Liver (tissue), 9 donors: ENCODE data around the gene ITCH. TPM values are rescaled to one million over a fixed set of nuclear protein-coding genes. Genes with fewer than 3 reads are reported as not detected.

Source experiments
- DNase-seq: peaks from one replicate; pipeline ENCODE4 v3.0.0-alpha.2; 2017; ENCODE audit warnings: low spot score
- H3K27ac ChIP-seq, 2 donors: one replicate each; pipeline ENCODE4 v1.7.0; 2013; ENCODE audit warnings: inconsistent platforms in 2 of 2, low read length in 2 of 2, control low read depth in 1 of 2, low read depth in 1 of 2, mild to moderate bottlenecking in 1 of 2
- H3K27me3 ChIP-seq, 4 donors: one replicate each; pipeline versions ENCODE4 v1.6.1 to v1.7.0; 2013; ENCODE audit warnings: low read length in 3 of 4, inconsistent platforms in 1 of 4, mild to moderate bottlenecking in 1 of 4, moderate library complexity in 1 of 4; ENCODE audit not compliant: control insufficient read depth in 4 of 4, insufficient read depth in 4 of 4
- H3K36me3 ChIP-seq, 4 donors: one replicate each; pipeline versions ENCODE4 v1.6.1 to v1.7.0; 2013; ENCODE audit warnings: low read length in 3 of 4, mild to moderate bottlenecking in 3 of 4, low read depth in 1 of 4, moderate library complexity in 1 of 4; ENCODE audit not compliant: control insufficient read depth in 4 of 4, insufficient read depth in 3 of 4
- H3K4me1 ChIP-seq, 4 donors: one replicate each; pipeline versions ENCODE4 v1.6.1 to v1.7.0; 2013; ENCODE audit warnings: low read length in 3 of 4, mild to moderate bottlenecking in 3 of 4, moderate library complexity in 1 of 4; ENCODE audit not compliant: control insufficient read depth in 4 of 4, insufficient read depth in 4 of 4
- H3K4me3 ChIP-seq, 3 donors: one replicate each; pipeline versions ENCODE4 v1.6.1 to v1.7.0; 2013; ENCODE audit warnings: low read length in 3 of 3, control low read depth in 1 of 3, low read depth in 1 of 3, mild to moderate bottlenecking in 1 of 3
- H3K9ac ChIP-seq, 2 donors: one replicate each; pipeline ENCODE4 v1.7.0; 2013; ENCODE audit warnings: low read length in 2 of 2, mild to moderate bottlenecking in 2 of 2, moderate library complexity in 2 of 2, control low read depth in 1 of 2, low read depth in 1 of 2
- H3K9me3 ChIP-seq, 4 donors: one replicate each; pipeline versions ENCODE4 v1.6.1 to v1.7.0; 2013; ENCODE audit warnings: low read length in 3 of 4; ENCODE audit not compliant: control insufficient read depth in 4 of 4
- EGR1 ChIP-seq, 2 donors: IDR thresholded peaks; 2 replicates each; pipeline ENCODE4 v1.6.1; 2016 to 2018; ENCODE audit warnings: antibody characterized with exemption in 2 of 2, low read depth in 2 of 2
- GABPA ChIP-seq, 2 donors: IDR thresholded peaks in 1 of 2; conservative IDR thresholded peaks in 1 of 2; 2 replicates each; pipeline ENCODE4 v1.6.1; 2016; ENCODE audit warnings: antibody characterized with exemption in 2 of 2, mild to moderate bottlenecking in 1 of 2, moderate library complexity in 1 of 2
- HNF4A ChIP-seq, 2 donors: conservative IDR thresholded peaks; 2 replicates each; pipeline ENCODE4 v1.6.1; 2016; ENCODE audit warnings: antibody characterized with exemption in 2 of 2, mild to moderate bottlenecking in 2 of 2
- HNF4G ChIP-seq: IDR thresholded peaks from 2 replicates; pipeline ENCODE4 v1.6.1; 2016; ENCODE audit warnings: antibody characterized with exemption
- JUND ChIP-seq, 2 donors: IDR thresholded peaks; 2 replicates each; pipeline ENCODE4 v1.6.1; 2016; ENCODE audit warnings: antibody characterized with exemption in 2 of 2
- NR2F2 ChIP-seq: IDR thresholded peaks from 2 replicates; pipeline ENCODE4 v1.6.1; 2016; ENCODE audit warnings: antibody characterized with exemption
- RAD21 ChIP-seq, 2 donors: IDR thresholded peaks; 2 replicates each; pipeline ENCODE4 v1.6.1; 2016; ENCODE audit warnings: antibody characterized with exemption in 2 of 2, mild to moderate bottlenecking in 2 of 2
- RXRA ChIP-seq, 2 donors: IDR thresholded peaks; 2 replicates each; pipeline ENCODE4 v1.6.1; 2017 to 2018; ENCODE audit warnings: antibody characterized with exemption in 2 of 2, mild to moderate bottlenecking in 1 of 2
- SP1 ChIP-seq: IDR thresholded peaks from 2 replicates; pipeline ENCODE4 v1.6.1; 2018; ENCODE audit warnings: antibody characterized with exemption, mild to moderate bottlenecking
- YY1 ChIP-seq: IDR thresholded peaks from 2 replicates; pipeline ENCODE4 v1.6.1; 2016; ENCODE audit warnings: antibody characterized with exemption, mild to moderate bottlenecking
- WGBS: extraction: QIAGEN DNeasy Blood & Tissue Kit; methylation state at CpG from one replicate; pipeline ENCODE4 v1.1.7; 2013; 5-methylcytosine and 5-hydroxymethylcytosine counted together
- polyA plus RNA-seq, 2 donors: library from polyadenylated mRNA; stranded (reverse) in 1 of 2; unstranded in 1 of 2; fragments of 200-250 nt in 1 of 2; fragments of >200 nt in 1 of 2; fragmentation: Nextera tagmentation in 1 of 2; extraction: Ambion mirVana in 1 of 2; gene quantifications; one replicate each; pipeline versions ENCODE4 v1.2.1 to v1.2.3, GENCODE V29; 2013 to 2015
- total RNA-seq, 2 donors: library from RNA; depleted of rRNA; stranded (reverse); fragments of >200 nt; gene quantifications; one replicate each; pipeline ENCODE4 v1.2.3, GENCODE V29; 2014
- TF ChIP-seq, protein P1 (sequence below): IDR thresholded peaks from 2 replicates; pipeline ENCODE4 v1.6.1; 2016; ENCODE audit warnings: antibody characterized with exemption
- TF ChIP-seq, protein P2 (sequence below): IDR thresholded peaks from 2 replicates; pipeline ENCODE4 v1.6.1; 2016; ENCODE audit warnings: antibody characterized with exemption, mild to moderate bottlenecking
- TF ChIP-seq, protein P3 (sequence below): fragments of 150-350 bp; IDR thresholded peaks from 2 replicates; pipeline ENCODE4 v1.5.1; 2017; ENCODE audit warnings: improper control_type of control experiment, low read depth, low read length; ENCODE audit not compliant: missing input control
- donor health status: healthy.
- donor health status: healthy.
- donor health status: healthy.
- donor health status: healthy.
- donor health status: healthy.

Gene ITCH
- total and polyA plus RNA-seq, 4 donors, result 14.3 to 85.3 (median 25.8) TPM

DNA sequence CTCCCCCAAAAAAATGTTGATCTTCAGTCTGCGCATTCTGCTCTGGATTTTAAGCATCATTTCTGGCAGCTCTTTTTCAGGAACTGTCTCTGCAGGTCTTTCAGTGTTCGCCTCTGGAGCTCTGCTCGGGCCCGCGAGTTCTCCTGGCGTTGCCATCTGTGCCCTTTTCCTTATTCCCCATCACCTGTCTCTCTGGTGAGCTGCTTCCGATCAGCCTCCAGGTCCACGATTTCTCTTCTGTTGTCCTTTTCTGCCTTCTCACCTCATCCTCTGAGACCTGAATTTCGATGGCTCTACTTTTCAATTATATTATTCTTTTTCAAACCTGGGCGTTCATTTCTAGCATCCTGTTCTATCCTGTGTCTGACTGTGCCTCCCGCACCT, 194.9 kb downstream of the ITCH start:
- Histone ChIP-seq H3K4me3 (peak overlapping the region; percentile 40 to 76 (median 59)), H3K27ac (peak overlapping the region; percentile 81 to 90), H3K9ac (peak overlapping the region; percentile 77 to 89), H3K9me3 (no peaks in the 10 kb centered on the region), H3K27me3 (no peaks in the 10 kb centered on the region), H3K4me1 (peaks cover 8 to 17% (median 12%) of the 10 kb centered on the region in 4 donors), H3K36me3 (no peaks in the 10 kb centered on the region)
- TF ChIP-seq, protein P1, sequence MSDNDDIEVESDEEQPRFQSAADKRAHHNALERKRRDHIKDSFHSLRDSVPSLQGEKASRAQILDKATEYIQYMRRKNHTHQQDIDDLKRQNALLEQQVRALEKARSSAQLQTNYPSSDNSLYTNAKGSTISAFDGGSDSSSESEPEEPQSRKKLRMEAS, result no peak
- no peak for TF ChIP-seq GABPA (IDR thresholded peaks at IDR 0.05 in 1 of 2, conservative IDR thresholded peaks at IDR 0.05 in 1 of 2)
- TF ChIP-seq NR2F2, result no peak
- TF ChIP-seq YY1, result no peak
- TF ChIP-seq RAD21 (IDR thresholded peaks at IDR 0.05), result no peak
- TF ChIP-seq, protein P2, sequence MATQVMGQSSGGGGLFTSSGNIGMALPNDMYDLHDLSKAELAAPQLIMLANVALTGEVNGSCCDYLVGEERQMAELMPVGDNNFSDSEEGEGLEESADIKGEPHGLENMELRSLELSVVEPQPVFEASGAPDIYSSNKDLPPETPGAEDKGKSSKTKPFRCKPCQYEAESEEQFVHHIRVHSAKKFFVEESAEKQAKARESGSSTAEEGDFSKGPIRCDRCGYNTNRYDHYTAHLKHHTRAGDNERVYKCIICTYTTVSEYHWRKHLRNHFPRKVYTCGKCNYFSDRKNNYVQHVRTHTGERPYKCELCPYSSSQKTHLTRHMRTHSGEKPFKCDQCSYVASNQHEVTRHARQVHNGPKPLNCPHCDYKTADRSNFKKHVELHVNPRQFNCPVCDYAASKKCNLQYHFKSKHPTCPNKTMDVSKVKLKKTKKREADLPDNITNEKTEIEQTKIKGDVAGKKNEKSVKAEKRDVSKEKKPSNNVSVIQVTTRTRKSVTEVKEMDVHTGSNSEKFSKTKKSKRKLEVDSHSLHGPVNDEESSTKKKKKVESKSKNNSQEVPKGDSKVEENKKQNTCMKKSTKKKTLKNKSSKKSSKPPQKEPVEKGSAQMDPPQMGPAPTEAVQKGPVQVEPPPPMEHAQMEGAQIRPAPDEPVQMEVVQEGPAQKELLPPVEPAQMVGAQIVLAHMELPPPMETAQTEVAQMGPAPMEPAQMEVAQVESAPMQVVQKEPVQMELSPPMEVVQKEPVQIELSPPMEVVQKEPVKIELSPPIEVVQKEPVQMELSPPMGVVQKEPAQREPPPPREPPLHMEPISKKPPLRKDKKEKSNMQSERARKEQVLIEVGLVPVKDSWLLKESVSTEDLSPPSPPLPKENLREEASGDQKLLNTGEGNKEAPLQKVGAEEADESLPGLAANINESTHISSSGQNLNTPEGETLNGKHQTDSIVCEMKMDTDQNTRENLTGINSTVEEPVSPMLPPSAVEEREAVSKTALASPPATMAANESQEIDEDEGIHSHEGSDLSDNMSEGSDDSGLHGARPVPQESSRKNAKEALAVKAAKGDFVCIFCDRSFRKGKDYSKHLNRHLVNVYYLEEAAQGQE, result no peak
- no peak for TF ChIP-seq HNF4A (conservative IDR thresholded peaks at IDR 0.05)
- TF ChIP-seq EGR1 (IDR thresholded peaks at IDR 0.05; ENCODE audit: low read depth in 2 of 2), result no peak
- TF ChIP-seq RXRA (IDR thresholded peaks at IDR 0.05), result no peak
- no peak for TF ChIP-seq JUND (IDR thresholded peaks at IDR 0.05)
- TF ChIP-seq HNF4G, result no peak
- TF ChIP-seq, protein P3, sequence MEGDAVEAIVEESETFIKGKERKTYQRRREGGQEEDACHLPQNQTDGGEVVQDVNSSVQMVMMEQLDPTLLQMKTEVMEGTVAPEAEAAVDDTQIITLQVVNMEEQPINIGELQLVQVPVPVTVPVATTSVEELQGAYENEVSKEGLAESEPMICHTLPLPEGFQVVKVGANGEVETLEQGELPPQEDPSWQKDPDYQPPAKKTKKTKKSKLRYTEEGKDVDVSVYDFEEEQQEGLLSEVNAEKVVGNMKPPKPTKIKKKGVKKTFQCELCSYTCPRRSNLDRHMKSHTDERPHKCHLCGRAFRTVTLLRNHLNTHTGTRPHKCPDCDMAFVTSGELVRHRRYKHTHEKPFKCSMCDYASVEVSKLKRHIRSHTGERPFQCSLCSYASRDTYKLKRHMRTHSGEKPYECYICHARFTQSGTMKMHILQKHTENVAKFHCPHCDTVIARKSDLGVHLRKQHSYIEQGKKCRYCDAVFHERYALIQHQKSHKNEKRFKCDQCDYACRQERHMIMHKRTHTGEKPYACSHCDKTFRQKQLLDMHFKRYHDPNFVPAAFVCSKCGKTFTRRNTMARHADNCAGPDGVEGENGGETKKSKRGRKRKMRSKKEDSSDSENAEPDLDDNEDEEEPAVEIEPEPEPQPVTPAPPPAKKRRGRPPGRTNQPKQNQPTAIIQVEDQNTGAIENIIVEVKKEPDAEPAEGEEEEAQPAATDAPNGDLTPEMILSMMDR, result no peak
- no peak for DNase-seq
- 45% methylated on average over 11 of the region's 11 CpGs for WGBS

DNA sequence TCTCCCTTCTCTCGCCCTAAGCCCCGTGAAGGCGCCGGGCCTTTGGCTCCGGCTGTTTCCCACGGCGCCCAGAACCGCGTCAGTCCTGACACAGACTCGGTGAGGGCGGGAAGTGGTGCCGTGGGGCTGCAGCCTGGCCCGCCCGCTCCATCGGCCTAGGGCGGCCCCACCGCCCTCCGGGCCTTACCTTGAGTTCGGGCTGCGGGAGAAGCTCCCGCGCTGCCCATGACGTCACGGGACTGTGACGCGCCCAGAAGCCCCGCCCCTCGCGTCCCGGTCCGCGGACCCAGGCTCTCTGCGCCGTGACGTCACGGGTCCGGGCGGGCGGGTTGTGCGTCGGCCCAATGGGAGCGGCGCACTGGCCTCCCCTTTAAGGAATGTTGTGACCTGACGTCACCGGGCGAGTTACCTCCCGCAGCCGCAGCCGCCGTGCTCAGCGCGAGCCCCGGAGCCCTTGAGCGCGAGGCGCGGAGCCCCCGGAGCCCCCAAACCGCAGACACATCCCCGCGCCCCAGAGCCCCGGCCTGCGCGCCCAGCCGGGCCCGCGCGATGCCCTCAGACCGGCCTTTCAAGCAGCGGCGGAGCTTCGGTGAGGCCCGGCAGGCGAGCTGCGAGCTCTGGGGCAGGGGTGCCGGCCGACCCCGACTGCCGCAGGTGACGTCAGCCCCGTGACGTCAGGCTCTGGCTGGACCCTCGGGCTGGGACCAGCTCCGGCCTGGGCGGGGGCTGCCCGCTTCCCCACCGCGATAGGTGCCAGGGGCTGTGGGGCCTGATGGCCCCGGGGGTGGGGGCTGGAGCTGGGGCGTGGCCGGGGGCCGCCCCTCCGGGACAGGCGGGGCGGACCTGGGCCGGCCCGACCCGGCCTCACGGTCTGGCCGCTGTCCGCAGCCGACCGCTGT, 195.5 kb downstream of the ITCH start, which contains the start of gene MAP1LC3A:
MAP1LC3A (plus strand) TSS at position 399 of the 899 bp plus-strand sequence; CDS start at position 550, 151 bp downstream.
- no peaks in the 10 kb centered on the region for H3K27me3 ChIP-seq
- TF ChIP-seq JUND (IDR thresholded peaks at IDR 0.05), result no peak
- TF ChIP-seq SP1, result peak; percentile 49
- peak in 1 of 2 donors; percentile 27 for TF ChIP-seq RAD21 (IDR thresholded peaks at IDR 0.05)
- TF ChIP-seq, protein P2, result no peak
- DNase-seq, result peak; percentile 95
- H3K4me3 ChIP-seq, result peak within 1 kb of the TSS; percentile 47 to 76 (median 59)
- peak within 1 kb of the TSS; percentile 77 to 89 for H3K9ac ChIP-seq
- H3K27ac ChIP-seq, result peak within 1 kb of the TSS; percentile 81 to 90
- H3K9me3 ChIP-seq, result no peaks in the 10 kb centered on the region
- H3K36me3 ChIP-seq, result no peaks in the 10 kb centered on the region
- WGBS, result 2% methylated on average over 103 of the region's 103 CpGs
- H3K4me1 ChIP-seq, result peaks cover 8 to 12% (median 10%) of the 10 kb centered on the region in 4 donors
